GM12875 (cell line): ENCODE measurements around the gene CELF2.
"Not testable (repeated sequence)": the region's sequence is repeated elsewhere in the genome, so short reads cannot be mapped to it uniquely, and the experiment has no call there.

Source experiments
- H3K4me3 ChIP-seq: one replicate; pipeline ENCODE4 v1.5.1; 2011; ENCODE audit warnings: low read depth, low read length, control low read depth
- CTCF ChIP-seq: IDR thresholded peaks from 2 replicates; pipeline ENCODE4 v1.5.1; 2011; ENCODE audit warnings: low read depth, mild to moderate bottlenecking, control low read depth, inconsistent platforms, low read length, moderate library complexity, borderline replicate concordance; ENCODE audit not compliant: insufficient read depth

The CELF2 gene

GRCh38 chr10:11184093-11184492 is 166.4 kb downstream of the CELF2 start:
- TF ChIP-seq CTCF: no peak
- H3K4me3 ChIP-seq: no peak overlapping the region

DNA sequence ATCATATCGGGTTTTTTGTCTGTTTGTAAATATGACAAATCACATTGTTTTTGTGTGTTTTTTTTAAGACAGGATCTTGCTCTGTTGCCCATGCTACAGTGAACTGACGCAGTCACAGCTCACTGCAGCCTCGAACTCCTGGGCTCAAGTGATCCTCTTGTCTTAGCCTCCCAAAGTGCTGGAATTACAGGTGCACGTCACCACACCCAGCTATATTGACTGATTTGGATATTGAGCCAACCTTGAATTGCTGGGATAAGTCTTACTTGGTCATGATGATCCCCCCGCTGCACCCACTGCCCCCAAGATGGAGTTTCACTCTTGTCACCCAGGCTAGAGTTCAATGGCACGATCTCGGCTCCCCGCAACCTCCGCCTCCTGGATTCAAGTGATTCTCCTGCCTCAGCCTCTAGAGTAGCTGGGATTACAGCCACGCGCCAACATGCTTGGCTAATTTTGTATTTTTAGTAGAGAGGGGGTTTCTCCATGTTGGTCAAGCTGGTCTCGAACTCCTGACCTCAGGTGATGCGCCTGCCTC is 167.5 kb downstream of the CELF2 start:
- H3K4me3 ChIP-seq: not testable (repeated sequence)

GRCh38 chr10:11186374-11186773 is 168.7 kb downstream of the CELF2 start:
- H3K4me3 ChIP-seq: no peak overlapping the region
- TF ChIP-seq CTCF: no peak

- TF ChIP-seq CTCF: no peak
- H3K4me3 ChIP-seq: no peak overlapping the region
These were observed 172.1 kb downstream of the CELF2 start for GRCh38 chr10:11189582-11190376.

- H3K4me3 ChIP-seq: no peak overlapping the region
- no peak for TF ChIP-seq CTCF
These were observed 173.5 kb downstream of the CELF2 start for GRCh38 chr10:11191190-11191589.

- H3K4me3 ChIP-seq: no peak overlapping the region
- TF ChIP-seq CTCF: no peak
These were observed 174.0 kb downstream of the CELF2 start for GRCh38 chr10:11191678-11192077.

DNA sequence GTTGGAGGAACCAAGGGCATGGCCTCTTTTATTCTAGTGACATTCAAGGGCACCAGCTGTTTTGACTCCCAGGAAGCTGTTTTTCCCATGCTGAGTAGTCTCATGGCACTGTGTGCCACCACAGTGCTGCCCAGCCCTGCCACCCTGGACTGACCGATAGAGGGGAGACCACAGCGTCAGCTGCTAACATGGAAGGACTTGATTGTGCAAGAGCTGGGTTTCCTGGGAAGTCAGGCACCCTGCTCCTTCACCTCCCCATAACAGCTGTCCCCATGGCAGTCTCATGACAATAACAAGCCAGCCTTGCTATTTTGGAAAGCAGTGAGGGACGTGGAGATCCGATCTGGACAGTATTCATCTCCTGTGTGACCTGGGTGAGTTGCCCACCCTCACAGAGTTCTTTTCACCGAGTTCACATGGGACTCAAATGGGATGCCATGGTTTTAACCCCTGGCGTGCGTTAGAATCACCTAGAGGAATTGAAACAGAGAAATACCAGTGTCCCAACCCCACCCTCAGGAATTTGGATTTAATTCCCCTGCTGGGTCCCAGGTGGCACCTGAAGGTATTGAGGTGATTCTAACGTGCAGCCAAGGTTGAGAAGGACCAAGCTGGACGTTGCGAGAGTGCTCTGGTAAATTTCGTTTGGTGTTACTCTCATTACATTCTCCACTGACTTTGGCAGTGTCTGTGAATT is 174.8 kb downstream of the CELF2 start:
- TF ChIP-seq CTCF: no peak
- no peak overlapping the region for H3K4me3 ChIP-seq
